GM18511 (cell line): ENCODE measurements around the gene TRAK1.

Experiments
- ATAC-seq: cut with Tn5 transposase; IDR thresholded peaks from one replicate; pipeline ENCODE4 v1.9.1; 2021; ENCODE audit warnings: mild to moderate bottlenecking, moderate library complexity; ENCODE audit not compliant: unreplicated experiment

Gene TRAK1

DNA sequence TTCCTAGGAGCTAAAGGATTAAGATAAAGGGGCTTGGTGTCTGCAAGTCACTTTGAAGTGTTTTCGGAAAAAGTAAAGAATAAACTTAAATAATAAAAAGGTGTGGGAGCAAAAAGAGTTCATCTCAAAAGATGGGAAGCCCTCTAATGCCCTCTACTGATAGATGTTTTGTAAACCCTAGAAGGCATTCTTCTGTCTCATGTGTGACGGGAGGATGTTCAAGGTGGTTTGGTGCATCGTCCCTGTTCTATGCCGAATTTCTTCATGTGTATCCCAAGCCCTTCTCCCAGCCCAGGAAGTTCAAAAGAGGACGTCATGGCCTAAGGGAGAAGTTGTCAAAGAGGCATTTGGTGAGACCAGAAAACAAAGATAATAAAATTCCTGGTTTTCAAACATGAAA lies 137.6 kb downstream of the TRAK1 start:
- no peak for ATAC-seq

DNA sequence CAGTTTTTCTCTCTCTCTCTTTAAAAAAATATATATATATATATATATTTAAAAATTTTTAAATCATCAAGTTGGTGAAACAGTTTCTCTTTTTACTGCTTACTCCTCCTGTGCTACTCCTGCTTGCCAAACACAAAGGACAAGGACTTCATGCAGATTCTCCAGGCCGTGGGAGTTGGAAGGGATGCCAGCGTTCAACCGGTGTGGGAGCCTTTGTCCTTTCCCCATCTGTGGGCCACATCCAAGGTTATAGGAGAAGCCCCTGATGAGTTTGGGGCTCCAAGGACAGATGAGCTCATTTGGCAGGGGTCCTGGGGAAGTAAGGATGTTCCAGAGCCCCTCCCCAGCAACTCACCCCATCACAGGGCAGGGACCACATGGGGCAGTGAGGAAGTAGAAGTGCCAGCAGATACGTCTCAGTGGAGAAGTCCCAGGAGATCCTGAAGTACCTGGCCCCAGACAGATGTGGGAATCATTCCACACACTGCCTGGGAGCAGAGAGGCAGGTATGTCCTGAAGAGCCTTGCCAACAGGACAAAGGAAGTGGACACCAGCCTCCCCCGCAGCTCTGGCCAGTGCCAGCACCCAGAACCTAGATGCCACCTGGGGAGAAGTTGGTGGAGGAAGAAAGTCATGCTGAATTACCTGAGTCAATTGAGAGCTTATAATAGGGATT lies 138.2 kb downstream of the TRAK1 start:
- ATAC-seq: no peak

DNA sequence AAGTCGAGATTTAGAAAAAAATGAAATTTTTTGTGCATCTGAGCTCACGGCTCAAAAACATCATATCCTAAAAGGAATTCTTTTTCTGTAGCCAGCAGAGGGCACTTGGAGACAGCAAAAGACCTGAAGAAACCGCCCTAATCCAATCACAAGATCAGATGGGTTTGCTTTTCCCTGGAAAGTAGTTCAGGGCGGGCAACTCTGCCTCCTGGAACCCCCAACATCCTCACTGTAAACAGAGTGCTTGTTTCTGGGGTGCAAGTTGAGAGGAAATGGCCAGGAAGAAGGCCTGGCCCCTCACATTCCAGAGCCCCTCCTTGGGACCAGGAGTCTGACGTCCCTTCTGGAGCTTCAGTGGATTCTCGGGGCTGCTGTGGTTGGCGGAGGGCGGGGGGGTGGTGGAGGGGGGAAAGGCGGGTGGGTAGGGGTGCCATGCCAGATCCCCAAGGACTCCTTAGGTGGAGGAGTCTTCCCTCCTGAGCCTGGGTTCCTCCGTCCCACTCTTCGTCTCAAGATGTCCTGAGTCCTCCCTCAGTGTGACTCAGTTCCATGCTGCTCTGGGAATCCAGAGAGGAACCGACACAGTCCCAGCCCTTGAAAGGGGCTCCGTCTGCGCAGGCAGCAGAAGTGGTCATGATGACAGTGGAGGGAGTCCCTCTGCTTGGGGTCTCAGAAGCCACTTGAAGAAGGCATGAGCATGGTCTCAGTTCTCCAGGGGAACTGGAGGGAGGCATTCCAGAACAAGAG lies 139.0 kb downstream of the TRAK1 start:
- ATAC-seq: no peak

DNA sequence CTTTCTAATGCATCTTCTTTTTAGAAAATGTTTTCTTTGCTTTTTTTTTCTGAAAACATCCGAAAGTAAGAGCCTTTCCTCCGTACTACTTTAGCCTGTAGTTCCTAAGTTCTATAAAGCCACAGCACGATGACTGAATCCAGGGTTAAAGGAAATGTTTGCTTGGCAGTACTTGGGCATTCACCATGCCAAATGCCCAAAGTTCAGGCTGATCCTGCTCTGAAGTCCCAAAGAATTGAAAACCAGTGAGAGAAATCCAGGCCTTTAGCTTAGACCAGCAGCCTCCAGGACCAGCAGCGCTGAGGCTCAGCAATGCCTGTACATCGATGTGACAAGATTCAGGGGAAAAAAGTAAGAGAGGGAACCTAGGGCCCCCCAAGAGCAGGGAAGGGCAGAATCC lies 139.7 kb downstream of the TRAK1 start:
- ATAC-seq: no peak

DNA sequence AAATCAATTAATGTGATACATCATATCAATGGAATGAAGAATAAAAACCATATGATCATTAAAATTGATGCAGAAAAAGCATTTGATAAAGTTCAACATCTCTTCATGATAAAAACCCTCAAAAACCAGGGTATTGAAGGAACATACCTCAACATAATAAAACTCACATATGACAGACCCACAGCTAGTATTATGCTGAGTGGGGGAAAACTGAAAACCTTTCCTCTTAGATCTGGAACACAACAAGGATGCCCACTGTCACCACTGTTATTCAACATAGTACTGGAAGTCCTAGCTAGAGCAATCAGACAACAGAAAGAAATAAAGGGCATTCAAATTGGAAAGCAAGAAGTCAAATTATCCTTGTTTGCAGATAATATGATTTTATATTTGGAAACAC lies 144.4 kb downstream of the TRAK1 start:
- no peak for ATAC-seq

DNA sequence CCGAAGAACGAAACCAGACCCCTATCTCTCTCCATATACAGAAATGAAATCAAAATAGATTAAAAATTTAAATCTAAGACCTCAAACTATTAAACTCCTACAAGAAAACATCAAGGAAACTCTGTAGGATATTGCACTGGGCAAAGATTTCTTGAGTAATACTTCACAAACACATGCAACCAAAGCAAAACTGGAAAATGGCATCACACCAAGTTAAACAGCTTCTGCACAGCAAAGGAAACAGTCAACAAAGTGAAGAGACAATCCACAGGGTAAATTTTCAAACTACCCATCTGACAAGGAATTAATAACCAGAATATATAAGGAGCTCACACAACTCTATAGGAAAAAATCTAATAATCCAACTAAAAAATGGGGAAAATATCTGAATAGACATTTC lies 145.5 kb downstream of the TRAK1 start:
- ATAC-seq: no peak

DNA sequence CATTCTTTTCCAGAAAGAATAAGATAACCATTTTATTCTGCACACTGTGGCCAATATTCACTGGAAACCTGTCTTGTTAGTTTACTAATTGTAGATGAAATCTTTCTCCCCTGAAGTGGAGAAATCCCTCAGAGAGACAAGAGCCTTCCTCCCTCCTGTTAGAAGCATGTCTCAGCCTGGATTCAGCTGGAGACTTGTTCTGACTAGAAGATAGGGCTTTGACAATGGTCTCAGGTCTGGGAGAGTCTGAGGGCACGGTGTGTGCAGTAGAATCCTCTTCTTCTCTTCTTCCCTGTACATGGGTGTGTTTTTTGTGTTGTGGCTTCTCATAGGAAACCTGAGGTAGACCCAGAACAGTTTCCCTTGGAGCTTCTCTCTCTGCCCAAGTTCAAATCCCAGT lies 154.9 kb downstream of the TRAK1 start:
- no peak for ATAC-seq

DNA sequence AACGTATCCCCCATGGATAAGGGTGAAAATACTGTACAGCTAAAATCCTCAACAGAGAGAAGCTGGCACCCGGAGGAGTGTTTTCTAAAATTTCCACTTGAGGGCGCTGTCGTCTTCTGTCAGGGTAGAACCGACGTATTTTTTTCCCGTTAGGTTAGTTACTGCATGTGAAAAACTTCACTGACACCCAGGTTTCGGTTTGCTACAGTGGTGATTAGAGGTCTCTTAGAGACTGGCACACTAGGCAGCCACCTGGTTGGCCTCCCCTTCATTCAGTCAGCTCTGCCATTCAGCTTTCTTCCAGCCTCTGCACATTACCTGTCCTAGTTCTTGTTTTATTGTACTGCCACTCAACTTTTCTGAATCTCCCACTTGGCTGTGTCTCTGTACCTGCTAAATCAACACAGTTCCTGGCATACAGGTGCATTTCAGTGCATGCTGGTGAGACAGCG lies 156.4 kb downstream of the TRAK1 start:
- ATAC-seq: peak; percentile 74

DNA sequence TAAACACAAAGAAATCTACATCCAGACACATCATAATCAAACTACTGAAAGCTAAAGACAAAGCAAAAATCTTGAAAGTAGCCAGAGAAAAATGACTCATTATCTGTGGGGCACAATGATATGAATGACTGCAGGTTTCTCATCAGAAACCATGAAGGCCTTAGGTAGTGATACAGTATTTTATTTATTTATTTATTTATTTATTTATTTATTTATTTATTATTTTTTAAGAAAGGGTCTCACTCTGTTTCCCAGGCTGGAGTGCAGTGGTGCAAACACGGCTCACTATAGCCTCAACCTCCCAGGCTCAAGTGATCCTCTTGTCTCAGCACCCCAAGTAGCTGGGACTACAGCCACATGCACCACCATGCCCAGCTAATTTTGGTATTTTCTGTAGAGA lies 159.6 kb downstream of the TRAK1 start:
- ATAC-seq: no peak

DNA sequence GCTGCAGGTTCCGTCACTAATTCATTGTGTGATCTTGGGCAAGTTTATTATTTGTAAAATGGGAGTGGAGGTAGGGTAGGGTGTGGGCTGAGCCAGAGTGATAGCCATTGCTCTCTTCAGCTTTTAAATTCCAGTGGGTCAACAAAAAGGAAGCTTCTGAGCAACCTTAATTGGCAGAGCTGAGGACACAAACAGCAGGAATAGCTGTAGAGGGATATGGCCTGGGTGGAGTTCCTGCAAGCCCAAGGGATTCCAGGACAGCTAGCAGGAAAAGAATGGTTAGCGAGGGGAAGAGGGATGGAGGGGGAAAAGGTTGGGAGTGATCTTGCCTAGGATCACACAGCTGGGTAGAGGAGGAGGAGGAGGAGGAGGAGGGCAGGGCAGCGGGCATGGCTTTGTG lies 163.4 kb downstream of the TRAK1 start:
- ATAC-seq: no peak

DNA sequence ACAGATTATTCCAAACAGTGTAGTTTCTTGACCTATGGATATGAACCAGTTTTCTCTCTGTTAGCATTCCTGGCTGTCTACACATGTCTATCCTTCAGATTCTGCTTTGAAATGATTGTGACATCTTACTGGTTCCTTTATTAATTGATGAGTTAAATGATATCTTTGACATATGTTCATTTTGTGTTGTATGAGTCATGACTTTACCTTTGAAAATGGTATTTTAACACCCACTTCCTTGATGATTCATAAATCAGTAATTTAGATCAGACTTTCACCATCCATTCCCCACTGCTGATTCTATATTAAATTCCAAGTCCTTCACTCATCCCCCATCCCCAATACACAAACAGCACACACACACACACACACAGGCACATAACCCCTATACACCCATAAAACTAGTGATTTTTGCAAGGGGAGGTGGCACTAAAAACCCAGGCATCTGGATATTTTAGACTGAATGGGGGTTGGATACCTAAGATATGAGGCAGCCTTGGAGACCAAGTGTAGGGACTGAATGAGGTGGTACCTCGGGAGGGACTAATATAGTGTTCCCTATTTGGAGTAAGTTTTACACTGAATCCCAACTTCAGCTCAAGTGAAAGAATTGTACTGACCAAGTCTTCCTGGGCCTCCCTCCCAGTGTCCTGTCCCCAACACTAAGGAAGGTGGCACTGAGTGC lies 165.1 kb downstream of the TRAK1 start:
- no peak for ATAC-seq

DNA sequence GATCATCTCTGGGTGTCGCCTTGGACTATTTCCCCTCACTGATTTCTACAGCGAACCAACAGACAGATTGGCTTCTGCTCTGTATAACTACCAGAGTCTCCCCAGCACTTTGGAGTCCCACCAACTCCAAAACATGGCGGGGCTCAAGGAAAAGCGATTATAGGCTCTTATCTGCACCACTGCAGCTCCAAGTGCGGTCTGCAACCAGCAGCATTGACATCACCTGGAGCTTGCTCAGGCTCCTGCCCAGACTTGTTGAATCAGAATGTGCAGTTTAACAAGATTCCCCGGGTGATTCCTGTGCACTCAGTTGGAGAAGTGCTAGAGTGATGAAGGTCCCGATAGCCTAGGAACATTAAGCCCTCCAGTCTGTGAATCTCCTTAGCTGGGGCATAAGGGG lies 165.8 kb downstream of the TRAK1 start:
- ATAC-seq: no peak

DNA sequence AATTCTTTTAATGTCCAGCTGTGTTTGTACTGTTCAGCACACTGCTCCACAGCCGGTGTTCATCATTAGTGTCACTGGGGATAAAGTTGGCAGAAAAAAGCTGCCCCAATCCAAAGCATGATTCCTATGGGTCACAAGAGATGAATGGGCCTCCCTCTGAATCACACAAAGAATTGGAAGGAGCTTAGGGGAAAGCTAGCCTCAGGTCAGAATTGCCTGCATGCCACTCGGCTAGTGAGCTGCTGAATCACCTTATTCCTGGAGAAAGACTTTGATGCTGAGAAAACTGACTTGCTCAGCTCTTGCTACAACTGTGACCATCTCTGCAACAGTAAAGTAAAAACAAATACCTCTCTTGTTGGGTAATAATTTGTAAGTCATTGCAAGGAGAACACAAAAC lies 171.4 kb downstream of the TRAK1 start:
- ATAC-seq: no peak

DNA sequence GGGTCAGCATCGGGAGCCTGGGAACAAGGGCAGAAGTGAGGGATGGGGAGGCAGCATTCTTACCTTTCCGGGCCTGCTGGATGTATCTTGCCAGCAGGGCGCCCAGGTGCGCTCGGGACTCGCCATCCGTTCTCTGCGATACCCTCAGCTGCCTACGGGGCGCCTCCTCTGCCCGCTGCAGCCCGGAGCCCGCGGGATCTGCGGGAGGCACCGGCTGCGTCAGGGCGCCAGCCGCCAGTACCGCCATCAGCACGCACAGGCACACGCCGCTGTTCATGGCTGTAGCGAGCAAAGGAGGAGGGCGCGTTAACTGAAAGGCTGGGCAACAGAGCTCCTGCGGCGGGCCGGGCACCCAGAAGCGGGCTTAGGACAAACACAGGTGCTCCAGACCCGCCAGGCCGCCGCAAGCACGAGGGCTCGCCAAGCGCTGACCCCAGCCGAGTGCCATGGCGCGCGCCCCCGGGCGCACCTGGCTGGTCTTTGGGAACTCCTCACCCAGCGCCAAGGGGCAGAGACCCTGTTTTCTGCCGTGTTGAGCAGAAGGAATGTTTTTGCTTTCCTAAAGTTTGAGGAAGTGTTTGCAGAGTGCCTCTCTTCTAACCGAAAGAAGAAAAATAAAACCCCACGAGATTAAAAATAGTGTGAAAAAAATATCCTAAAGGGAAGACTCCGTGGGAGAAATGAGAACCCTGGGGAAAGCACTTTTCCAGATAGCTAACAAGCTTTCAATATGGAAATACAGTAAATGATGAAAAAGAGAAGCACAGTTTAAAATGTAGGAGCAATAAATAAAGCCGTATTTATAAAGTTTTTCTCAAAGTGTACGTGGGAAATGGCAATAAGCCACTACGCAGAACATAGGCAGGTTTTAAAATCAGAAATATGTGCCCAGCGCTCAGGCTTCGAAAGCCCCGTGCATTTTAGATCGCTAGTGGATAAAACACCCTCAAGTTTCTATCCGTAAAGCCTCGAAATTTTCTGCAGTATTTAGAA lies 172.5 kb downstream of the TRAK1 start:
- ATAC-seq: no peak

DNA sequence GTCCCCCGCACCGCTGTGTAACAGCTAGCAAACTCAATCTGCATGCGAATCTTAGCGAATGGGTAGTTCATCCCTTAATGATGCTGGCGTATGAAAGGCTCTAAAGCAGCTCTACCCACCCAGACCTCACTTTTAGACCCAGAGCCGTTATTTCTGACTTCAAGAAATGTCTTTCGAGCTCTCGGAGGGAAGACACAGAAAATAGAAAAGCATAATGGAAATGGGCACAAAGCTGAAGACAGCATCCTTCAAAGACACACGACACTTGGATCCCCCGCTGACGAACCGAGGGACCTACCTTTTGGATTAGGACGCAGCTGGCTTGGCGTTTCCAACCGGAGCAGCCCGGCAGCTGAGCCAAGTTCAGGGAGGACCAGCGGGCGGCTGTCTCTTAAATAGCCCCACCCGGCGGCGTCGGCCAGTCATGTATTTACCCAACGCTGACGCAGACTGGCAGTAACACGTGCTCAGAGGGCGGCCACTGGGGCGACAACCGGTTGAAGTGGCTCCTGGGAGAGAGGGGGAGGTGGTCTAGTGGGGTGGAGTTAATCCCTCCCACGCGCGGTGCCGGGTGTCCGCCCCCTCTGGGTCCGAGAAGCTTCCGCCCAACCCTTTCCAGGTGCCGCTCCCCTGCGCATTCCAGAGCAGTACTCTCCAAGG lies 173.4 kb downstream of the TRAK1 start:
- no peak for ATAC-seq

DNA sequence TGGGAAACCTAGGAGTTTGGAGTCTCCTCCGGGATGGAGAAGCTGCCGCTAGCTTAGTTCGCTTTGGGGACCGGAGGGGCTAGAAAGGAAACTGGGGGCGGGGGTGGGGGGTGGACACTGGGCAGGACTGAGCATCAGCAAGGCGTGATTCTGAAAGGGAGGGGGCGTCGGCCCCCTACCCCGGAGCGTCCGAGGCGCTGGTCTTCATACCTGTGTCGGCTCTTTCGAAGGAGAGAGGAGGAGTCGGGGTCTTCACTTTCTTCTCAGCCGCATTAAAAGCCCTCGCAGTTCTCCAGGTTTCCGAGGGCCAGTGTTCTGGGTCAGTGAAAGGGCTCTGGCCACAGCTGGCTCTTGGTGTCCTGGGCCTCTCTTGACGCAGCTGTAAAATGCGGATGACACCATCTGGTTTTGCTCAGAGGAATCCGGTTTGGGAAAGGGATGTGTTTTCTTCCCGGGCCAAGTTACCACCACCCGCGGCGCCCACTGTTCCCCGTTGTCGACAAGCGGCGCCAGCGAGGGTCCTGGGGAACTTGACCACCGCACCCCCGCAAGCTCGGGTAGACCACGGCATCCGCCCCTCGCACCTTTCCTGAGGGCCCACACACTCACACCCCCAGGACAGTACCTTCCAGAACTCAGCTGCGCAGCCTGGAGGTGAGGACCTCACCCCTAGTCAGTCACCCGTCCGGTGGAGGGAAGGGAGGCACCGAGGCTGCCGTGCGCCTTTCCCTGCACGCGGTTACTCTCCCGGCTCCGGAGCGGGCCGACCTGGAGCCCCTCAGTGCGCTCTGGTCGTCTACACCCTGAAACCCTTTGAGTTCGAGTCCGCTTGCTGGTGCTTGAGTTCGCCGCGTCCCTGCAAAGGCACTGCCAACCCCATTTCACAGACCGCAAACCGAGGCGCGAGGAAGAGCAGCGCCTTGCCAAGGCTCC lies 174.2 kb downstream of the TRAK1 start:
- no peak for ATAC-seq

DNA sequence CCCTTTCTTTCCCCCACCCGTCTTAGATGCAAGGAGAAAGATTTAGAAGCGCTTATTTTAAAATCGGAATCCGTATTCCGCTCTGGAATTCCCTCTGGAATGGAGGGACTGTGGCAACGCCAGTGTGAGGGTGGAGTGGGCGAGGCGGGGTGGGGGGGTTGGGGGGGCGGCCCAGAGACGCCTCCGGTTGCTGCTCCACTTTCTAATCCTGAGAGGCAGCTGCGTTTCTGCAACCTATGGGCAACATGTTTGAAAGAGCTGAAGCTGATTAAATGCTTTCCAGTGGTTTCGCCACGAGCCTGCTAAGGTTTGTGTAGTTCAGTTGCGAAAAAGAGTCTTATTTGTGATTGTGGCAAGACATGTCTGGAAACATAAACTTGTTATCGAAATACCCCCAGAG lies 174.9 kb downstream of the TRAK1 start, which contains the start of gene CCK:
Gene CCK (minus strand): TSS at position 101 of the 400 bp plus-strand sequence. CDS start 2,555 bp downstream, outside the sequence.
- no peak for ATAC-seq

DNA sequence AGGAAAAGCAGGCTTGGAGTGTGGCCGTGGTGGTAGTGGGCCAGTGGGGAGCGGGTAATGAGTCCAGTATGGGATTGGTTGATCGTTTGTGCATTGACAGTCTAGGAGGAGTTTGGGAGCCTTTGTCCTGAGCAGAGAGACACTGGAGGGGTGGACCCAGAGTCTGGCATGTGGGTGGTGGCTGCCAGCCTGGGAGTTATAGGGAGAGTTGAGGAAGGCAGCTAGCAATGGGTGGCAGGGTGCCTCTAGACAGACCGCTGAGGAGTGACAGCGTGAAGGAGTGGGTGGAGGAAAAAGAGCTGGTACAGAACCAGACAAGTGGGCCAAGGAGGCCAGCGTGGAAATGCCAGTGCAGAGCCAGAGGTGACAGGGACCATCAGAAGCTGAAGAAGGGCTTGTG lies 176.7 kb downstream of the TRAK1 start:
- no peak for ATAC-seq

DNA sequence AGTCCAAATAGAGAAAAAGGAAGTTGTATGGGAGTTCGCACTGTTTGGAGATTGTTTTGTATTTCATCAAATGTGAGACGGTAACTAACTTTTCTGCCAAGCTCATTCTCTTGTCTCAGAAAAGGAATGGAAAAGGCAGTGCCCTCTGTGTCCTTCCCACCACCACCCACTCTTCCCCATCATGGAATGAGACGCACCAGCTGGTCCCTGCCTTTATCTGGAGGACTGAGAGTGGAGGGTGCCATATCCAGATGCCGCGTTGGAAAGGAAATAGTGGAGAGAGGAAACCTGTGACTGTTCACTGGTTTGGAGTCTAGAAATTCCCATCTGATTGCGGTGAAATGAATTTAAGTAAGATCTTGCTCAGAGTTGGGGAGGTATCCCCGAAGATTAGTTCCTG lies 178.5 kb downstream of the TRAK1 start:
- ATAC-seq: no peak
